ENCODE results near the gene OR2M5. TPM values are rescaled to one million over a fixed set of nuclear protein-coding genes. Genes with fewer than 3 reads are reported as not detected.

OR2M5 gene
- total and polyA plus RNA-seq, 9 of the 15 experiments (the other 6 are each of a cell fraction or from before 2014, with no cell fraction given): not detected

DNA sequence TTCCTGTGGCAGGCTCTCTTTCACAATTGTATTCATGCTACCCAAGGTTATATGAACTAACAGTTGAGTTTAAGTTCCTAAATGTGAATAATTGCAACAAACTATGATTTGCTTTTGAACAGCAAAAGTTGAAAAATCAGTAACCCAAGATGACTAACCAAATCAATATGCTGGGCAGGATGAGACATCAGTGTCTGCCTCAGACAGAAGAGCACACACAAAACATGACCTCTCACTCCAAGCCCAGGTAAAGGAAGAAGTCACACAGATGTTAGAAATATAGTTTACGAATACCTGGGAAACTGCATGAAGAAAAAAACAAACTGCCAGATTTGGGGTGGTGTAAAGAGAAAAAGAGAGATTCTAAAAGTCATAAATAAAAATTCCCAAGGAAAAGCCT lies 46.4 kb upstream of the OR2M5 start (continued):
- TF ChIP-seq PRDM10 (IDR thresholded peaks at IDR 0.05; ENCODE audit: partially characterized antibody) (no peak), KDM5B (IDR thresholded peaks at IDR 0.05; ENCODE audit: insufficient replicate concordance, low read depth, low read length) (no peak), ERF (CRISPR knock-in tag; IDR thresholded peaks at IDR 0.05) (no peak), ZC3H11A (IDR thresholded peaks at IDR 0.05; ENCODE audit: low read depth, low read length) (no peak)

DNA sequence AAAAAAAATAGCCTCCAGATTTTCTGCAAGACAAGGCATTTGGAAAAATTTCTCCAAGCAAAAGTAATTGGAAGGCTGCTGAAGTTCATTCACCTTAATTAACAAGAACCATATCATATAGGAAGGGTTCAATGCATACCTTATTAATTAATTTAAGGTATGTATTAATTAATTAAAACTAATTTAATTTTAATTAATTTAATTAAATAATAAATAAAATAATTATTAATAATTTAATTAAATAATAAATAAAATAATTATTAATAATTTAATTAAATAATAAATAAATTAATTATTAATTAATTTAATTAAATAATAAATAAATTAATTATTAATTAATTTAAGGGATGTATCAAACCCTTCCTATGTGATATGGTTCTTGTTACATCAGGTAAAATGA lies 42.1 kb upstream of the OR2M5 start:
- no peaks in the 10 kb centered on the region for H3K4me1 ChIP-seq (replicated peaks in 1 of 2; ENCODE audit: control insufficient read depth in 2 of 2, insufficient read depth in 2 of 2, low read length in 2 of 2)
- H3K79me2 ChIP-seq (ENCODE audit: control insufficient read depth, insufficient read depth, low read length): no peaks in the 10 kb centered on the region
- peaks cover 1% of the 10 kb centered on the region; the same call in 1 of the 2 replicates for H3K9me3 ChIP-seq (replicated peaks; ENCODE audit: control insufficient read depth, insufficient read depth, low read depth, low read length)
- H3K27ac ChIP-seq (ENCODE audit: extremely low read depth, low read depth, low read length): no peak overlapping the region
- no TSS peak for BruUV-seq (replicated peaks)
- no peak for ATAC-seq
- H3K4me2 ChIP-seq (ENCODE audit: insufficient read depth, low read length): no peak overlapping the region
- no peak for FAIRE-seq
- no peak overlapping the region for H3K4me3 ChIP-seq
- H3K9ac ChIP-seq (ENCODE audit: insufficient read depth in 1 of 2, low read depth in 2 of 2, low read length in 2 of 2): no peak overlapping the region
- DNase-seq (ENCODE audit: extremely low read depth in 1 of 4, low spot score in 3 of 4): no peak
- H2AFZ ChIP-seq (ENCODE audit: low read depth, low read length): no peak overlapping the region
- in situ Hi-C loops (cut with MboI): no loop called here
- H4K20me1 ChIP-seq (replicated peaks; ENCODE audit: control insufficient read depth, insufficient read depth, low read length): no peaks in the 10 kb centered on the region
- H3K9me1 ChIP-seq (ENCODE audit: control insufficient read depth, insufficient read depth, low read length): no peaks in the 10 kb centered on the region
- ChIA-PET CTCF (ENCODE audit: low intra/inter-chr PET ratio) (no interaction called here), POLR2A (no interaction called here)
- intact Hi-C loops (cut with micrococcal nuclease): no loop called here
- no peaks in the 10 kb centered on the region for H3K36me3 ChIP-seq (ENCODE audit: control insufficient read depth, insufficient read depth, low read length)
- H3K27me3 ChIP-seq (ENCODE audit: control insufficient read depth in 2 of 2, insufficient read depth in 2 of 2, low read length in 2 of 2): no peaks in the 10 kb centered on the region
- no peak for TF ChIP-seq ZNF184 (CRISPR knock-in tag; IDR thresholded peaks at IDR 0.05)
- TF ChIP-seq ZNF133 (CRISPR knock-in tag; IDR thresholded peaks at IDR 0.05): no peak
- TF ChIP-seq TCF15 (CRISPR knock-in tag; IDR thresholded peaks at IDR 0.05): no peak
- TF ChIP-seq ZNF507 (tag; conservative IDR thresholded peaks at IDR 0.05): no peak
- TF ChIP-seq ARNT (IDR thresholded peaks at IDR 0.05): no peak
- no peak for TF ChIP-seq CUX1 (CRISPR knock-in tag; IDR thresholded peaks at IDR 0.05)

Measured in K562 (cell line).